HG03571 (cell line): ENCODE data around the gene GNG14.
"Not testable (repeated sequence)": the region's sequence is repeated elsewhere in the genome, so short reads cannot be mapped to it uniquely, and the experiment has no call there.

ENCODE experiments used
- ATAC-seq: cut with Tn5 transposase; IDR thresholded peaks from one replicate; pipeline ENCODE4 v1.9.1; 2021; ENCODE audit not compliant: unreplicated experiment

GNG14 gene

DNA sequence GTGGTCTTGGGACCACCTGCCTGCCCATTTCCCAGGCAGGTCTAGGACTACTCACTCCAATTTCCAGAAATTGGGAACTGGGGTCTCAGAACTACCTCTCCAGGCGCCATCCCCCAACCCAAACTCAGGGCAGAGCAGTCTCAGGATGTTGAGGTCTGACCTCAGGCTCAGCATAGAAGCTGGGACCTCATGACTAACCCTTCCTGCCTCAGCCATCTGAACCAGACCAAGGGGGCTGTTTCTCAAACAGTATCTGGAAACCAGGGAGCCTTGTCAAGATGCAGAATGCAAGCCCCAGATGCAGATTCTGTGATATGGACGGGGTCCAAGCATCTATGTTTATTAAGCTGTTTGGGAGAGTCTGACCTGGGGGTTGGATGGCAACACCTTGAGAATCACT, 7.3 kb downstream of the GNG14 start:
- no peak for ATAC-seq

- ATAC-seq: no peak
Observed at GRCh38 chr19:12695514-12695913, 7.7 kb downstream of the GNG14 start.

DNA sequence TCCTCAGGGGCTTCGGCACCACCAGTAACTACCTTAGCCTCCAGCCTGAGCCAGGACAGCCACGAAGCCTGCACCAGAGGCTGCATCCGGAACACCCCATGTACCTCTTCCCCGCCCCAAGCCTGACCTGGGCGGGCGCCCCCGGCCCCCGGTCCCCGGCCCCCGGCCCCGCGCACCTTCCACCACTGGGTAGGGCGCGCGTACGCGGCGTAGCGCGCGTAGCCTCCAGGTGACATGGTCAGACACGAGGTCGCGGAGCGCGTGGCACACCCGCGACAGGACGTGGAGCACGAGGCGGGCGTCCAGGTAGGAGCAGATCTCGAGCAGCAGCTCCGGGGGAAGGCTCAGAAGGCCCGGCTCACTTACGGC, 8.2 kb downstream of the GNG14 start:
- ATAC-seq: peak; percentile 12

DNA sequence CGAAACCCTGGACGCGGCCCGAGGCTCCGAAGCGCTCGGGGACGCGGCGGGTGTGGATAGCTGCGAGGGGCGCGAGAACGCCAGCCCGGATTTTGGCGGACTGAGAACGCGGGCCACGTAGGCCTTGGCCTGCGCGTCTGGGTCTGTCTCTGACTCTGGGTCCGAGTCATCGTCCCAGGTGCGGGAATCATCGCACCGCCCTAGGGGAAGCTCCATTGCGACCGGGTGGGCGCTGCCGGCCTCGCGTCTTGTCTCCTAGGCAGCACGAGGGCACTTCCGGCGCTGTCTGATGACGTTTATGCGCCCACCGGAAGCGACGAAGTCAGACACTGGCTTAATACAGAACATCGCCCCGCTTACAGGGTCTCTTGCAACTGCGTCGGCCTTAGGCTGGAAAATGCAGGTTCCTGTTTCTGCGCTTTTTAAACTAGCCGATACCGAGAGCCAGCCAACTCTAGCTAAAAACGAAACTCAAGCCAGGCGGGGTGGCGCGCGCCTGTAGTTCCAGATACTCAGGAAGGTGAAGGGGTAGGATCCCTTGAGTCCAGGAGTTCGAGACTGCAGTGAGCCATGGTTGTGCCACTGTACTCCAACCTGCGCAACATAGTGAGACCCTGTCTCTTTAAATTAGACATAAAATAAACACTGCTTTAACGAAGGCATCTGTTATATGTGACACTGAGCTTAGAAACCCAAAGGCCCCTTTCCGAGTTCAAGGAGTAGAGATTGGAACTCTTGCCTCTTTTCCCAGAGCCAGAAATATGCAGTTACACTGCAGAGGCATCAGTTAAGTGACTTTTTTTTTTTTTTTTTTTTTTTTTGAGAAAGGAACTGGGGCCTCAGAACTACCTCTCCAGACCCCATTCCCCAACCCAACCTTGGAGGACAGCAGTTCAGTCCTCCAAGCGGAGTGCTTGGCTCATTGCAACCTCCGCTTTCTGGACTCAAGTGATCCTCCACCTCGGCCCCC, 8.9 kb downstream of the GNG14 start, which contains the start of gene FBXW9:
Gene FBXW9, minus strand, starts transcription at position 266 of the 970 bp plus-strand sequence. Its CDS starts 50 bp downstream, at position 216.
- ATAC-seq: peak; percentile 67

- ATAC-seq: not testable (repeated sequence)
Observed at GRCh38 chr19:12697425-12697824, 9.6 kb downstream of the GNG14 start.

GRCh38 chr19:12698138-12698537, 10.3 kb downstream of the GNG14 start:
- no peak for ATAC-seq

- no peak for ATAC-seq
Observed at GRCh38 chr19:12701596-12702282, 13.9 kb downstream of the GNG14 start.

DNA sequence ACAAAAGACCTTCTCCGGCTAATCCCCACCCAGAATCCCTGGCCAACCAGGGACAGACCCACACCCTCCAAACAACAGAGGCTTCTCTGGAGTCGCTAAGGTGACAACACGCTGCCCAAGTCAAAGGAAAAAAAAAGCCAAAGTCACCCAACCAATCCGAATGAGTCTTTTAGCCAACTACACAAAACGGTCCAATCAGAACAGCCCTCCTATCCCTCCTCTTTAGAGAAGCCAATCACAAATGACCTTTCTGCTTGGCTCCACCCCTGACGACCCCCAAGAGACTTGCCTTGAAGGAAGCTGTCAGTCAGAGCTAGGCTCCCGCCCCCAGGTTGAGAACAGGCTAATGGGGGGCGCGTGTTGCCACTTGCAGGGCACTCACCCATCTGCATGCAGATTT, 15.2 kb downstream of the GNG14 start:
- no peak for ATAC-seq

DNA sequence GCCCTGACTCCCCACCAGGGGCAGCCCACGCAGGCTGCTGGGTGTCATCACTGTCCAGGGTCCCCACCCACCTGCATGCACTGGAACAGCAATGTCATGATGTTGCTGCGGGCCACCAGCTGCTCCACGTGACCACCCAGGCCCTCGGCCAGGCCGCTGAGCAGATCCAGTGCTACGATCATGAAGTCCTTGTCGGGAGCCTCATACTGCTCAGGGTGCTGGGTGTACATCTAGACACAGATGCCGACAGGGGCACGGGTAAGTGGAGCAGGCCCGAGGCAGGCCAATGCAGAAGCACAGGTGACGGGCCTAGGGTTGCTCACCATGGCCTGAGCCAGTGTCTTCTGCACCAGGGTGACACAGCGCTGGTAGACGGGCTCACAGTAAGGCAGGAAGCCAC, 17.4 kb downstream of the GNG14 start:
- no peak for ATAC-seq

DNA sequence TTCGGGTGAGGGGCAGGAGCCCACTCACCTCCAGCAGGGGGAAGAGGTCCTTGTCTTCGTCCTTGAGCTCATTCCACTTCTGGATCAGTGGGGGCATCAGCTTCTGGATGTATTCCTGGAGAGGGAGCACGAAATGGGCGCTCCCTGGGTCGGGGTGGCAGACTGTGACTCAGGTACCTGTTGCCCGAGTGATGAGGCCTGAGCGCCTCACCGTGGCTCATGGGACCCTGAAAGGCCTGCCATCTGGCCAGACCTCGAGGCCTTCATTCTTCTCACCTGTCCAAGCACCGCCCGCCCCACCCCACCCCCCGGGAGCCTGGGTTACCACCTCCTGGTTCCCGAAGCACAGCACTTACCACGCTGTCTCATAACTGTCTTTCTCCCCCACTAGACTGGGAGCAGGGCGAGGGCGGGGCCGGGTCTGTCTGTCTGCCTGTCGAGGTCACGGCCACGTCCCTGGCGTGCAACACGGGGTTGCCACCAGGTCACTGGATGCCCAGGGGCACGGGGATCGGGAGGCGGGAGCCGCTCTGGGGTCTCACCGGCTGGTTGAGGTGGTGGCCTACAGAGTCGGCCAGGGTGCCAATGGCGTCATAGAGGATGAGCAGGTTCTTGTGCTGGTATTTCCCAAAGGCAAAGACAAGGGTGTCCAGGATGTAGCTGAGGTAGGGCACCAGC, 18.0 kb downstream of the GNG14 start:
- ATAC-seq: no peak

- no peak for ATAC-seq
Observed at GRCh38 chr19:12706332-12706718, 18.5 kb downstream of the GNG14 start.

DNA sequence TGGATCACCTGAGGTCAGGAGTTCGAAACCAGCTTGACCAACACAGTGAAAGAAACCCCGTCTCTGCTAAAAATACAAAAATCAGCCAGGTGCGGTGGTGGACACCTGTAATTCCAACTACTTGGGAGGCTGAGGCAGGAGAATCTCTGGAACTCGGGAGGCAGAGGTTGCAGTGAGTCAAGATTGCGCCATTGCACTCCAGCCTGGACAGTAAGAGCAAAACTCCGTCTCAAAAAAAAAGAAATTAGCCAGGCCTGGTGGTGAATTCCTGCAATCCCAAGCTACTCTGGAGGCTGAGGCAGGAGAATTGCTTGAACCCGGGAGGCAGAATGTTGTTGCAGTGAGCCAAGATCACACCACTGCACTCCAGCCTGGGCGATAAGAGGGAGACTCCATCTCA, 20.8 kb downstream of the GNG14 start:
- ATAC-seq: no peak

GRCh38 chr19:12711187-12711586, 23.4 kb downstream of the GNG14 start:
- no peak for ATAC-seq

GRCh38 chr19:12712077-12712476, 24.3 kb downstream of the GNG14 start:
- ATAC-seq: not testable (repeated sequence)

GRCh38 chr19:12713304-12713703, 25.5 kb downstream of the GNG14 start:
- ATAC-seq: not testable (repeated sequence)

- no peak for ATAC-seq
Observed at GRCh38 chr19:12715102-12715501, 27.3 kb downstream of the GNG14 start.

DNA sequence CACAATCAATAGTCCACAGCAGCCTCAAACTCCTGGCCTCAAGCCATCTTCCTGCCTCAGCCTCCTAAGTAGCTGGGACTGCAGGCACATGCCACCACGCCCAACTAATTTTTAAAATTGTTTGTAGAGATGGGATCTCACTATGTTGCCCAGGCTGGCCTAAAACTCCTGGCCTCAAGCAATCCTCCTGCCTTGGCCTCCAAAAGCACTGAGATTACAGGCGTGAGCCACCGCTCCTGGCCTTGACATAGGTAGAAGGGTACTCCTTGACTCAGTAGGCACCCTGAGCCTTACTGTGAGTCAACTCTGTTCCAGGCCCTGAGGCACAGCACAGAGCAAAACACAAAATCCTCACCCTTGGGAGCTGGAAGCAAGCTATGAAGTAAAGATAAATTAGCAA, 28.1 kb downstream of the GNG14 start:
- ATAC-seq: no peak

GRCh38 chr19:12720296-12720695, 32.5 kb downstream of the GNG14 start:
- ATAC-seq: no peak

DNA sequence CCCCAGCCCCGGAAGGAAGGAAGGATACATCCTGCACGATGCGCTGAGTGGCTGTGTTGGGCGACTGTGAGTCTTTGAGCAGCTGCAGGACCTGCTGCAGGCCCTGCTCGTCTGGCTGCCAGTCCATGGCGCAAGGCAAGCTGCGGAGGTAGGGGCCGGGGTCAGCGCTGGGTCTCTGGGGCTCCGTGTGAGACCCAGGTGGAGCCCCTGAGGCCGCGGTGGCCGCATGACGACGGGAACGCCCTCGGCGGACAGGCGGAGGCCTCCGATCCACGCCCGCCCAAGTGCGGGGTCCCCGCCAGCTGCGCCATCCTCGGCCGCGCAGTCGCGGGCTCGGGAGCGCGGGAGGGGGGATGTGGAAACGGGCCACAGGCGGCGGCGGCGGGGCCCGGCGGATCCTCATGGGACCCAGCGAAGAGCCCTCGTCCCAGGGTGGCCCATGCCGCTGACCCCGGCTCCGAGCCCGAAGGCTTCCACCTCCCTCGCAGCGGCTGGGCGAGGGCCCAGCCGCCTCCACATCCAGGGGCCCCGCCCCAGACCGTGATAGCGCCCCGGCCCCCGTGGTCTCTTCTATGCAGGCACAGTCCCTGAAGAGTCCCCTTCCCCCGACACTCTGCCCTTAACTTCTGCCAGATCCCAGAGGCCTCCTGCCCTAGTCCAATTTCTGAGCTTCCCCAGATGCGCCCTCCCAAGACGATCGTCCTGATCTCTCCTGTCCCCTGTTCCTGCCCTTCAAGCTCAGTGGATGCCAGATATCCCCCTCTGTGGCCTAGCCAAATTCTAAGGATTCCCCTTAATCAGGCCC, 33.3 kb downstream of the GNG14 start:
- ATAC-seq: no peak

GRCh38 chr19:12721656-12722565, 34.1 kb downstream of the GNG14 start:
- peak; percentile 18 for ATAC-seq
